ENCODE data around the gene ROBO2. TPM values are rescaled to one million over a fixed set of nuclear protein-coding genes. Genes with fewer than 3 reads are reported as not detected.

Gene ROBO2
- total RNA-seq, 2 donors from 2014 or later: 2.5 to 2.9 TPM

- Mint-ChIP-seq H3K27me3 (ENCODE audit: insufficient read depth) (no peaks in the 10 kb centered on the region), H3K4me3 (no peak overlapping the region)
- H3K27ac ChIP-seq (ENCODE audit: low read depth, low read length): no peak overlapping the region
These were observed 449.3 kb downstream of the ROBO2 start for GRCh38 chr3:77489216-77489615.

GRCh38 chr3:77491961-77492360 lies 452.1 kb downstream of the ROBO2 start:
- no peaks in the 10 kb centered on the region for H3K36me3 Mint-ChIP-seq (ENCODE audit: low read depth)
- no peak overlapping the region for H3K4me3 Mint-ChIP-seq
- WGBS, 2 experiments (ENCODE audit: insufficient coverage in 1 of 2, insufficient read length in 1 of 2): 75% methylated on average over 1 of the region's 1 CpG; no CpG with 5 or more reads in 1 of the 2 experiments
- Histone ChIP-seq H3K9me3 (ENCODE audit: control insufficient read depth, low read length) (no peaks in the 10 kb centered on the region), H3K36me3 (ENCODE audit: control insufficient read depth, insufficient read depth, low read length) (no peaks in the 10 kb centered on the region), H3K4me3 (ENCODE audit: low read length) (no peak overlapping the region), H3K27ac (ENCODE audit: low read depth, low read length) (no peak overlapping the region), H3K27me3 (ENCODE audit: control insufficient read depth, insufficient read depth, low read length, poor library complexity, severe bottlenecking) (no peaks in the 10 kb centered on the region), H3K9ac (ENCODE audit: extremely low read depth, low read length, poor library complexity, severe bottlenecking) (no peak overlapping the region), H3K4me1 (ENCODE audit: control insufficient read depth, insufficient read depth, low read length) (no peaks in the 10 kb centered on the region)
- TF ChIP-seq CTCF (conservative IDR thresholded peaks at IDR 0.05): no peak
- no peaks in the 10 kb centered on the region for H3K9me3 Mint-ChIP-seq
- DNase-seq: no peak
- no peaks in the 10 kb centered on the region for H3K4me1 Mint-ChIP-seq
- H3K27ac Mint-ChIP-seq: no peak overlapping the region
- H3K27me3 Mint-ChIP-seq (ENCODE audit: insufficient read depth): no peaks in the 10 kb centered on the region

More at GRCh38 chr3:77489216-77489615, 449.3 kb downstream of the ROBO2 start:
- no peaks in the 10 kb centered on the region for H3K27me3 ChIP-seq (ENCODE audit: control insufficient read depth, insufficient read depth, low read length, poor library complexity, severe bottlenecking)
- no peaks in the 10 kb centered on the region for H3K36me3 ChIP-seq (ENCODE audit: control insufficient read depth, insufficient read depth, low read length)
- H3K36me3 Mint-ChIP-seq (ENCODE audit: low read depth): no peaks in the 10 kb centered on the region
- H3K9ac ChIP-seq (ENCODE audit: extremely low read depth, low read length, poor library complexity, severe bottlenecking): no peak overlapping the region
- H3K4me1 ChIP-seq (ENCODE audit: control insufficient read depth, insufficient read depth, low read length): no peaks in the 10 kb centered on the region
- no peak overlapping the region for H3K4me3 ChIP-seq (ENCODE audit: low read length)
- no peaks in the 10 kb centered on the region for H3K4me1 Mint-ChIP-seq
- no peak for TF ChIP-seq CTCF (conservative IDR thresholded peaks at IDR 0.05)
- WGBS, 2 experiments (ENCODE audit: insufficient coverage in 1 of 2, insufficient read length in 1 of 2): 52% methylated on average over 1 of the region's 1 CpG; no CpG with 5 or more reads in 1 of the 2 experiments
- H3K9me3 Mint-ChIP-seq: peaks cover 8% of the 10 kb centered on the region
- no peak overlapping the region for H3K27ac Mint-ChIP-seq
- H3K9me3 ChIP-seq (ENCODE audit: control insufficient read depth, low read length): no peaks in the 10 kb centered on the region
- no peak for DNase-seq

- no peaks in the 10 kb centered on the region for H3K9me3 Mint-ChIP-seq
- Histone ChIP-seq H3K4me3 (ENCODE audit: low read length) (no peak overlapping the region), H3K36me3 (ENCODE audit: control insufficient read depth, insufficient read depth, low read length) (no peaks in the 10 kb centered on the region), H3K27me3 (ENCODE audit: control insufficient read depth, insufficient read depth, low read length, poor library complexity, severe bottlenecking) (no peaks in the 10 kb centered on the region), H3K4me1 (ENCODE audit: control insufficient read depth, insufficient read depth, low read length) (no peaks in the 10 kb centered on the region), H3K9me3 (ENCODE audit: control insufficient read depth, low read length) (no peaks in the 10 kb centered on the region), H3K9ac (ENCODE audit: extremely low read depth, low read length, poor library complexity, severe bottlenecking) (no peak overlapping the region), H3K27ac (ENCODE audit: low read depth, low read length) (no peak overlapping the region)
- no peak overlapping the region for H3K27ac Mint-ChIP-seq
- DNase-seq: no peak
- no peaks in the 10 kb centered on the region for H3K36me3 Mint-ChIP-seq (ENCODE audit: low read depth)
- no peak overlapping the region for H3K4me3 Mint-ChIP-seq
- H3K4me1 Mint-ChIP-seq: no peaks in the 10 kb centered on the region
- H3K27me3 Mint-ChIP-seq (ENCODE audit: insufficient read depth): no peaks in the 10 kb centered on the region
- WGBS, 2 experiments (ENCODE audit: insufficient coverage in 1 of 2, insufficient read length in 1 of 2): 92 to 100% methylated on average over 1 to 2 of the region's 2 CpGs
- TF ChIP-seq CTCF (conservative IDR thresholded peaks at IDR 0.05): no peak
These were observed 460.8 kb downstream of the ROBO2 start for GRCh38 chr3:77500721-77501120.
